Skin epidermis (tissue), 12 donors: ENCODE measurements around the gene HOXB4.

Experiments used
- H3K27ac ChIP-seq, 21 experiments: fragments of 200-600 bp; sonication (generic) in 11 of 21; one replicate each; pipeline ENCODE4 v1.5.0; 2020; ENCODE audit warnings: mild to moderate bottlenecking in 3 of 21, inconsistent platforms in 2 of 21, moderate library complexity in 2 of 21
- H3K4me3 ChIP-seq, 7 experiments: fragments of 200-600 bp; sonication (generic) in 2 of 7; one replicate each; pipeline ENCODE4 v1.5.0; 2020; ENCODE audit warnings: inconsistent platforms in 2 of 7, mild to moderate bottlenecking in 2 of 7, moderate library complexity in 1 of 7

Gene HOXB4

GRCh38 chr17:48528936-48529682 lies 49.0 kb downstream of the HOXB4 start:
- Histone ChIP-seq H3K27ac (peak overlapping the region in 4 of 21 experiments; percentile 49 to 69 (median 66)), H3K4me3 (no peak overlapping the region)

GRCh38 chr17:48528153-48528935 lies 49.8 kb downstream of the HOXB4 start:
- Histone ChIP-seq H3K4me3 (no peak overlapping the region), H3K27ac (no peak overlapping the region)

GRCh38 chr17:48527547-48527932 lies 50.6 kb downstream of the HOXB4 start:
- H3K4me3 ChIP-seq, result no peak overlapping the region
- no peak overlapping the region for H3K27ac ChIP-seq

GRCh38 chr17:48526608-48527546 lies 51.3 kb downstream of the HOXB4 start:
- Histone ChIP-seq H3K4me3 (no peak overlapping the region), H3K27ac (no peak overlapping the region)
